Fibroblast of skin of right quadriceps (primary cell): Measurements from ENCODE around the gene TRMT61A.
"Not testable (repeated sequence)": the region's sequence is repeated elsewhere in the genome, so short reads cannot be mapped to it uniquely, and the experiment has no call there.

Source experiments
- DNase-seq: peaks from one replicate; pipeline ENCODE4 v3.0.0-alpha.2; 2013

The TRMT61A gene

DNA sequence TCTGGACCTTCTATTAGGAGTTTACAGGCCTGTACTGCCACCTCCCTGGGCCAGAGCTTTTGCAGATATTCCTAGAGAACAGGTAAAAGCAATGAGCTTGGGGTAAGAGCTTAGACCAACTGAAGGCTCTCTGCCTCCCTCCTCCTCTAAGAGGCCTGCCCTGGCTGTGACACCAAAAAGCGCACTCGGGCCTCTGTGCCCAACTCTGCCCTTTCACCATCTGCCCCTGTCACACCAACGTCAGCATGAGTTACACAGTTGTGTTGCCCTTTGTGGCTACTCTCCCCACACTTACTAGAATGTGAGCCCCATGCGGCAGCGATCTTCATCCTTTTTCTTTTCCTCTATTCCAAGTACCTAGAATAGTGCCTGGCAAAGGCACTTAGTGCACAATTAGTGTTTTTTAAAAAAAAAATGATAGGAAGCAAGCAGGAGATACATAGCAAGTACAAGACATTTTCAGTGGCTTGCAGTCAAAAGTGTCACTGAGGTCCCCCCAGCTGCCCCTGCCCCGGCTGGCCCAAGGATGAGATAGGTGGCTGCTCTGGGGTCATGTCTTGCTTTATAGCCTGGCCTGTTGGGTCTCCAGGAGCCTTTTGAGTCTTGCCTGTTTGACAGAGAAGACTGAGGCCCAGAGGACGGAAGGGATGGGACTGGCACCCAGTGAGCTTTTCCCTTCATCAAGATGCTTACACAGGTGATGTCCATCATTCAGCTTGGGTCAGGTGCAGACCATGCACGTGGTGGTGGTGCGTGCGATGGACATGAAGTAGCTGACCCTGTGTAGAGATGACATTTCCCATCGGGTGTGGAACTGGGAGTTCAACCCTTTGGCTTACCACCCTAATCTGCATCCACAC is 18.9 kb upstream of the TRMT61A start:
- no peak for DNase-seq

DNA sequence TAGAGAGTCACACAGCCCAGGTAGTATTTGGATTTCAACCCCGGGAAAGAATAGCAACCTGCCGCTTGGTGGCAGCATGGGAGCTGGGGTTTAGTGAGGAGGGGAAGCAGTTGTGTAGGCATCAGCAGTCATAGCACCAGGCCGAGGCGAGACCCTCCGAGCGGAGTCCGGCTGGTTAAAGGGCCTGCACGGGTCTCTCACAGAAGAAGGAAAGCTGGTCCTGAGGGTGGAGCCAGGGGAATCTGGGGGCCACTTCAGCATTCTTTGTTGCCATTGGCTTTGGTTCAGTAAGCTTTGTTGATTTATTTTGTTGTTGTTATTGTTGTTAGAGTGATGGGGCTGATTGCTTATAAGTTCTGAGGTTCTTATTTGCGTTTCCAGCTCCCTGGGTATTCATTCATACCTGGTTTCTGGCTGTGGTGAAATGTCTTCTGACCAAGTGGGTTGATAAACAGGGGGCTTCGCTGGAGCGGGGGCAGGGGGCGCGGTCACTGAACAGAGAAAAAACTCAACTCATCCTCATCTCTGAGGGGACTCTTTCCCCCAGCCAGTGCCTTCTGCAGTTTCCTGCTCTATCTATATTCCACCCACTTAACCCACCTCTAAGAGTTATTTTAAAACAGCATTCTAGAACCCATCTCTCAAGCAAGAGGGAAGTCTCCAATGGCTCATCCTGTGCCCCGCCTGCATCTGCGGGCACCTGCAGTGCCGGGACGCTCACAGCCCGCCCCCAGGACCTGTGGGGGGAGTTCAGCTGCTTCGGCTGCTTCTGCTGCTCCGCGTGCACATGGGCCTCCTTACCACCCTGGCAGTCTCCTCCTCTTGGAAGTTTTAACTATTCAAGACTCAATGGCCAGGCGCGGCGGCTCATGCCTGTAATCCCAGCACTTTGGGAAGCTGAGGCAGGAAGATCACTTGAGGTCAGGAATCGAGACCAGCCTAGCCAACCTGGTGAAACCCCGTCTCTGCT is 18.0 kb upstream of the TRMT61A start:
- DNase-seq = no peak

DNA sequence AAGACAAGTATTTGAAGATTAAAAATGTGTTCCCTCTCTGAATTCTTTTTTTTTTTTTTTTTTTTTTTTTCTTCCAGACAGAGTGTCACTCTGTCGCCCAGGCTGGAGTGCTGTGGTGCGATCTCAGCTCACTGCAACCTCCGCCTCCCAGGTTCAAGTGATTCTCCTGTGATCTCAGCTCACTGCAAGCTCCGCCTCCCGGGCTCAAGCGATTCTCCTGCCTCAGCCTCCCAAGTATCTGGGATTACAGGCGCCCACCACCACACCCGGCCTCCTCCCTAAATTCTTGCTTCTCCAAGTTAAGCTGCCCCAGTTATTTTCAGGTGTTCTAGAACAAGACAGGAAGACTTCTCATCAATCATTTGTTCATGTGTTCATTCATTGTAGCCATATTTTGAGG is 16.8 kb upstream of the TRMT61A start:
- not testable (repeated sequence) for DNase-seq

DNA sequence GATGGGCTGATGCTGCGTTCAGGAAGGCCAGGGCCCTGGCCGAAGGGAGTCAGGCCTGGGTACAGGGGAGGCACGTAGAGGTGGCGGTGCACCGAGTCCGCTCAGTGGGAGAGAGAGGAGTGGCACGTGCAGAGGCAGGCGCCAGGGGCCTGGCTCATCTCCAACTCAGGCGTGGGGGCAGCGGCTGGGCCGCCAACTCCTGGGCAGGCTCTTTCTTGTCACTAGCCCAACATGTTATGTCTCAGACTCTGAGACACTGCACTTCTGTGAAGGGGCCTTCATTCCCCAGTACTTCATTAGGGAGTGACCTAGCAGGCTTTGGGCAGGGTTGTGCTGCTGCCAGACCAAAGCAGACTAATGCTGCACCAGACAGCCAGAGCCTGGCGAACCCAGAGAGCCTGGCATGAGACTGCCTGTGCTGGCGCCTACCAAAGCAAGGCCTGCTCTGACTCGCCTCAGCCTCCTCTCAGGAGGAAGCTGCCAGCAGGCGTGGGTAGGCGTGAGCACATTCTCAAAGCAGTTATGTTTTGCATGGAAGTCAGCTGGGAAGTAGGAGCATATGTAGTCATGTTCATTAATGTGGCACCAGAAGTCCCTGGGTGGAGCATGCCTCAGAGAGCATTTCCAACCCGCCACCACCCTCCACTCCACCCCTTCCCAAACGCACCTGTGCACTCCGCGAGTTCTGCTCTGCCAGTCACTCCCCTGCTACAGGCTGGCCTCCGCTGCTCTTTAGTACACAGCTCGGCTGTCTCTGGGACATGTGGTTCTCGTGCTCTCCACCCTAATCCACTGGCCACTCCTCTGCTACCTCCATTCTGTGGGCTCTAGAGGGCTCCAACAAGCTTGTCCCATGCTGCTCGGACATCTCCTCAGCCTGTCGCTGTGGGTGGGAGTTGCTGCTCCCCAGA is 16.0 kb upstream of the TRMT61A start:
- peak; percentile 18 for DNase-seq

DNA sequence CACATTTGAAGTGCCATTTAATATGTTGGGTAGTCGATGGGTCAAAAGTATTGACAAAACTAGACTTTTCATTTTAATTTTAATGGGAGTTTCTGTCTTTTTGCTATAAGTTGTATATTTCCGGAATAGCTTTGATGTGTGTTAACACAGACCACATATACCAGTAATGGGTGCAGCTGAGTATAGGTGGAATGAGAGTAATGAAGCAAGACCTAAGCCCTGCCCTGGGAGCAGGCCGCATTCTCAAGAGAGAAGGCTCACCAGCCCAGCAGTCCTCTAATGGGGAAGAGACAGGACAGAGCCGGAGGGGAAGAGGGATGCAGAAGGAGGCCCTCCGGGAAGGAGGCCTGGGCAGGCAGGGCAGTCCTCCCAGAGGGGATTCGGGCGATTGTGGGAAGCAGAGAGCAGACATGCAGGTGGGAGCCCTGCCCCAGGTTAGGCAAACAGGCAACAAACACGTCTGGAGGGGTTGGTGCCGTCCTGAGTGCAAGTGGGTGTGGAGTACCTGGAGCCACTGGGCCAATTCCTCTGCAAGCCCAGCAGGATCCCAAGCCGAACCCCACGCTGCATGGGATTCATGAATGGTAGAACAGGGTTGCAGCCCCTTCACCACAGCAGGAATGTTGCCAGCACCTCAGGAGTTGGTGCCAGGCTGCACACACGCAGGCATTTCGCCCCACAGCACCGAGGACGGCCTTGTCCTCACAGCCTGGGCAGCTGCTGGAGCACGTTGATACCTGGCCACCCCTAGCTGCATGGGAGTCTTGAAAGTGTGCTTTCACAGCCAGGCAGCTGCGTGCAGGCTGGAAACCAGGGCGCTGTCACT is 14.2 kb upstream of the TRMT61A start:
- DNase-seq = no peak

DNA sequence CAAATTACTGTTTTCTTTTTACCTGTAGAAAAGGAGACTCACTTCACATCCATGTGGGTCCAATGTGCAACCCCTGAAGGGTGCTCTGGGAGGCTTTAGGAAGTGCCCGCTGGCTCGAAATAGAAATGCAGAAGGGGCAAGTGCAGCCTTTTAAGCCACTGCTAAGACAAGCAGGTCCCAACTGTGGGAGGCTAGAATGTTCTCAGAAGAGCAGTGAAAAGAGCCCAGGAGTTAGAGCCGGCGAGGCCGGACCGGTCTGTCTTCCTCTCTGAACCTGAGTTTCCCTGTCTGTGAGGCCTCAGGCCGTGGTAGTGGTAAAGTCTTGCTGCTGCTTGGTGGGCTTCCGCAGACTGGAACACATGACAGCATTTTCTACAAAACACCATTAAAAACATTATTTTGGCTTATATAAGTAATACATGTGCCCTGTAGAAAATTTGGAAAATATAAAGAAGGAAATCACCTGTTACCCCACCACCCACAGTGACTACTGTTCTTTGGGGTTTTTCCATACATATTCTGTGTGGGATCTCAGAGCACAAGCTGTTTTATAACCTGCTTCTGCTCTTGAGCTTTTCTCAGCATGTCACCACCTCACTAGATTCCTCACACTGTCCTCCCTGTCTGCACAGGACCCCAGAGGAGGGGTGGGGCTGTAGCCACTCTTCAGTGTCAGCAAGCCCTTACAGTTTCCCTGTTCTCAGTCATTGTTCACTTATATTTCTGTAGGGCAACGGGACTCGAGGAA is 12.4 kb upstream of the TRMT61A start:
- no peak for DNase-seq

DNA sequence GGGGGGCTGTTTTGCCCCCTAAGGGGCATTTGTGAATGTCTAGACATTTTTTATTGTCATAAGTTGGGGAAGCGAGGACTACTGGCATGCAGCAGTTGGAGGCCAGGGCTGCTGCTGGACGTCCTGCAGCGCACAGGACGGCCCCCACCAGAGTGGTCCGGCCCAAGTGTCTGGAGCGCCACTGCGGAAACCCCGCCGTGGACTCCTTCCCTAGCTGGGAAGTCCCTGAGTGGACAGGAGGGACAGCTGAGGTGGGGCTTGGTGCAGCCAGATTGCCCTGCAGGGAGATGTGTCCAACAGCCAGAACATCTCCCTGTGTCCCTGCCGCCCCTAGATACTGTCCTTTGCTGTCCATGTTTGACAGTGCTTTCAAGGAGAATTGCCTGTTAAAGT is 11.8 kb upstream of the TRMT61A start:
- DNase-seq = no peak

DNA sequence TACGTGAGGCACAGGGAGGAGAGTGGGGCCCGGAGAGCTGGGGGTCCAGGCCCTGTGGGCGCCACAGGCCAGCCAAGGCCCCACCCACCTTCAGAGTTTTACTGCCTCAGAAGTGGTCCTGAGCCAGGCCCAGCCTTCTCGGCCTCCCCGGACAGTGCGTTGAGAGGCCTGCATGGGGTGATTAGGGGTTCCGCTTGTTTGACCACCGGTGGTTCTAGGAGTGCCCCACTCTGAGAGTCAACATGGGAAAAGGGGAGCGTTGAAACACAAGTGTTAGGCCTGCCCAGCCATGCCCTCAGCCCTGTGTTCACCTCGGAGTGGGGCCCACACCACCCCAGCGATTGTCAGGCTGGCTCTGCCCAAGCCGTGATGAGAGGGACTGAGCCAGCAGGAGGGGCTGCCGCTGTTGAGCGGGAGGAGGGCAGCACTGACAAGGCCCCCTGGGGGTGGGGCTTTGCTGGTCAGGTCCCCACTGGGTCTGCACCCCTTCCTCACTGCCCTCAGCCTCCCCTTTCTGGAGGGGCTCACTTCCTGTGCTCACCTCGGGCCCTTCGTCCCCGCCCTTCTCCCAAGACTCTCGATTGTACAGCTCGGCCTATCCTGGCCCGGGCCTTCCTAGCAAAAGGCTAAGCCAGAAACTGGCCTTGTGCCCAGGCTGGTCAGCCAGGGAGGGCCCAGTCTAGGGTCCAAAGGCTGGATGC is 11.1 kb upstream of the TRMT61A start:
- no peak for DNase-seq

DNA sequence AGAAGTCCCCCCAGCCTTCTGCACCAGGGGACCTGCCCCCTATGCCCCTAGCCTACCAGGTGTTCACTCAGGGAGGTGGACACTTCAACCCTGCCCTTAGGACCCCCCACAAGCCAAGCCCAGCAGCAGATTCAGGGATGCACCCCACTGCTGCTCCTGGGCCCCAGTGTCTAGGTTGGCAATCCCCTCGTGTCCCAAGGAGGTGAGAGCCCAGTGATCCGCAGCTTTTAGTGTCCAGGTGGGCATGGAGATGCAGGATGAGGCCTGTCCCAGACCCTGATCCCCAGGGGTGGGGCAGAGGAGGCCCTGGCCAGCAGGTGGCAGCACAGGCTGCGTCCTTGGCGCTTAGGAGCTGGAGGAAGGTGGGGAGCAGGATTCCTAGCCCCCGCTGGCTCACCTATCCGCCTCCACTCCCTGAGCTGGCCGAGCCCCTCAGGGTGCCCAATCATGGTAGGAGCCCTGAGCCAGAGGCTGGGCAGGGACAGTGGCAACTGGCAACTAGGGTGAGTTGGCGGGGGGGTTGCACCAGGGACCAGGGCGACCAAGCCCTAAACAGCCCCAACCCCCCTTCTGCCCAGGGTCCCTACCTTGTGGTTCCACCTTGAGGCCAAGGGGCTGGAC is 10.5 kb upstream of the TRMT61A start:
- DNase-seq = peak; percentile 40

DNA sequence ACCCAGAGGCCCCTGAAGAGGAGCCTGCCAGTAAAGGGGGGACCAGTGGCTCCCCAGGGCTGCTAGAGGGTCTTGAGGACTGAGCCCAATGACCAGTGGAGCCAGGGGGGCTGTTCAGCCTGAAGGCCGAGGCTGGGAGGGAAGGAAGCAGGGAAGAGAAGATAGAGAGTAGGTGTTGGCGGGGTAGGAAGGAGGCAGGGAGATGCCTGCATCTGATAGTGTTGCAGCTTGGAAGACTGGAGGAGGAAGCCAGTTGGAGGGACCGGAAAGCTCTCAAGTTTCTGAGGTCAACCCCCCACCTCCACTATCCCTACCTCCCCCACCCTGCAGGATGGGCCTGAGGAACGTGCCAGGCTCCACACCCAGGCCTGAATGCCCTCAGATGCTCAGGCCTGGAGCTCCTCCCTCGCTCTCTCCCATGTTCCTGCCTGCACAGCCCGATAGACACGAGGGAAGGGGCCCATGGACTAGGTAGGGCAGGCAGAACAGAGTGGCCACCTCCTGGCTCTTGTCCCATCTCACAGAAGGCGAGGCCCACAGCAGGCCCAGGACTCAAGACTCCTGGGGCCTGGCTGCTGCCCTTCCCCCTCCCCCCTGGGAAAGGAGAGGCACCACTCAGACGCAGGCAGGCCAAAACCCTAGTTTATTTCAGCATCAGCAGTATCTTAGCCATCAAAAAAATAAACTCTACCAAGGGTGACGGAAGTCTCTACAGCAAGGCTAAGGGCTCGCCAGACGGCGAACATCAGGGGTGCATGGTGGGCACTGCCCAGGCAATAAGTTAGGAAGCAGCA is 9.8 kb upstream of the TRMT61A start:
- peak; percentile 28 for DNase-seq

DNA sequence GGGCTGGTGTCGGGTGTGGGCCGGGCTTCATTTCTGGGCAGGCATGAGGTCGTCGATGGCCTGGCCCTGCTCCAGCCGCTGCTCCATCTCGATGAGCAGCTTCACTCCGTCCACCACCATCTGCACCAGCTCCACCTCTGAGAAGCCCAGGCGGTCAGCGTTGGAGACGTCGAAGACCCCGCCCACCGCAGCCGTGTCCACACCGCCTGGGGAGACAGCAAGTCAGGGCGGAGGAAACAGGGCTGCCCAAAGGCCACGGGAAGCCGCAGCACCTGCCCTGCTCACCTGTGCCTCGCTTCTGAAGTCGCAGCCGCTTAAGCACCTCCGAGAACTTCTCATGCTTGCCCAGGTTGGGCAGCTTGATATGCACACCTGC is 9.2 kb upstream of the TRMT61A start:
- DNase-seq = no peak

DNA sequence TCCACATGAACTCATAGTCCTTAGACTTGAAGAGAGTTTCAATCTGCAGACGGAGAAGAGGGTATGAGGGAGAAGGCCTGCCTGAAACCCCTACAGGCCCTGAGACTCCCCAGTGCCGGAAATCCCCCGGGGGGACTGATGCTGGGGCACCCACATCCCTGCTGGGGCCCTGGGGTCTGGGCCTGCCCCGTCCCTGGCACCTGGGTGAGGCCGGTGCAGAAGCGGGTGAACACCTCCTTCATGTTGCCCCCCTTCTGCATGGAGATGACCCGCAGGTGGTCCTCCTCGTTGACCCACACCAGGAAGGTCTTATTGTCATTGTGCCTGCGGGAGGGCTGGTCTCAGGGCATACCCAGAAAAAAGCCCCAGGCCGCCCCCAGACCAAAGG is 8.7 kb upstream of the TRMT61A start:
- no peak for DNase-seq

DNA sequence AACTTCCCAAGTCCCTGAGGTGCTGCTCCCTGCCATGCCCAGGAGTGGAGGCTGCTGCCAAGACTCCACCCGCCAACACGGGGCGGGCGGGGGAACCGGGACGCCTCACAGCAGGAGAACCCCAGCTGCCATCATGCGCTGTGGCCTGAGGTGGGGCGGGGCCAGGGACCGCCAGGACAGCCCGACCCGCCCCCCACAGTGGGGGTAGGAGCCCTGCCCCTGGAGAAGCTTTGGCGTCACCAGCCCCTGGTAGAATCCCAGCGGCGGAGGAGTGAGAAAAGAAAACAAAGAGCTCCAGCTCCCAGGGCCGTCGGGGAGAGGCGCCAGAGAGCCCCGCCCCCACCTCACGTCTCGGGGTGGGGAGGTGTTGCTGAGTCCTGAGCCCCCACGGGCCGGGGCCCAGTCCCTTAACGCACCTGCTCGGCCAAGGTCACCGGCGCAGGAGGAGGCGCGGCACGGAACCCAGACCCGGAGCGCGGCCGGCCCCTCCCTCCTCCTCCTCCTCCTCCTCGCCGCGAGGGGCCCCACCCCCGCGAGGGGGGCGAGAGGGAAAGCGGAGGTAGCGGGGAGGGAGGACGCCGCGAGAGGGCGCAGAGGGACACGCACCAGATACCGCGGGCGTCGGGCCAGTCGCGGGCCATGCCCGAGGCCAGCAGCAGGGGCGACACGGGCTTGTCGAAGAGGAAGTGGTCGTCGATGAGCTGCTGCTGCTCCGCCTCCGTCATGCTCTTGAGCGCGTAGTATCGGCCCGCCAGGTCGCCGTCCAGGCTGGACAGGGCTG is 8.1 kb upstream of the TRMT61A start:
- DNase-seq = peak; percentile 56

DNA sequence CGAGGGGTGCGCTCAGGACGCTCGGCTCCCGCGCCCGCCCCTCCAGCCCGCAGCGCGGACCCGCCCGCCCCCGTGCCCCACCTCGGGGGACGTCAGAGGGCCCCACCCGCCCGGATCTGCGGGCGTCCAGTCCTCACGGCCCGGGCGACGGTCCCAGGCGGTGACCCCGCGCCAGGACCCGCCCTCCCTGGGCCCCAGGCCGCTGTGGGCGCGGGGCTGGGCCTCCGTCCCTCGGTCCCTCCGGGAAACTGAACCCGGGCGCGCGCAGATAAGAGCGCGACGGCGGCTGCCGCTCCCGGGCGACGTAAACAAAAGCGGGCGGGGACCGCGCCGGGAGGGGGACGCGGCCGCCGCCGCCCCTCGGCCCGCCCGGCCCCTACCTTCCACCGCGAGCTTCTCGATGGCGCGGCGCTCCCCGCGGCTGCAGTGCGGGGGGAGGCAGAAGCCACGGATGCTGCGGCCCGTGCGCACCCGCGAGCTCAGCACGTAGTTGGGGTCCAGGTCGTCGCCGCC is 7.5 kb upstream of the TRMT61A start:
- DNase-seq = no peak

DNA sequence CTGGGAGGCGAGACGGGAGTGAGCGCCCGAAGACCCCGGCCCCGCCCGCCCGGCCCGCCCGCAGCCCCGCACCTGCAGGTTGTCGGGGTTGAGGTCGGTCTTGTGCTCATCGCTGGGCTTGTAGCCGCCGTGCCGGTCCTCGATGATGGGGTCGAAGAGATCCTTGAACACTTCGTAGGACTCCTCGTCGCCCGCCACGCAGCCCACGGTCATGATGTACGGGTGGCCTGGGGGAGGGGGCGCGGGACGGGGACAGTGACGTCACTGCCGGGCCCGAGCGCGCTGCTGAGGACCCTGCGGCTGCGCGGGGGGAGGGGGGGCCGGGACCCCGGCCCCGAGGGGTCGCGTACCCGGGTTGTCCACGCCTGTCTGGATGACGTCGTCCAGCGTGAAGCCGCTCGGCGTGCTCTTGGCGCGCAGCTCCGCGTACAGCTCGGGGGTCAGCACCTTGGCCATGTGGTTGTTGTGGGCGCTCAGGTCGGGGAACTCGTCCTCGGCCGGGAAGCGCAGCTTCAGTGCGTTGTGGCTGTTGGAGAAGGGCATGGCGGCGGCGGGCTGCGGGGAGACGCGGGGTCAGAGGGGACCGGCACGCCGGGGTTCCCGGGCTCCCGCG is 6.9 kb upstream of the TRMT61A start:
- DNase-seq = no peak

DNA sequence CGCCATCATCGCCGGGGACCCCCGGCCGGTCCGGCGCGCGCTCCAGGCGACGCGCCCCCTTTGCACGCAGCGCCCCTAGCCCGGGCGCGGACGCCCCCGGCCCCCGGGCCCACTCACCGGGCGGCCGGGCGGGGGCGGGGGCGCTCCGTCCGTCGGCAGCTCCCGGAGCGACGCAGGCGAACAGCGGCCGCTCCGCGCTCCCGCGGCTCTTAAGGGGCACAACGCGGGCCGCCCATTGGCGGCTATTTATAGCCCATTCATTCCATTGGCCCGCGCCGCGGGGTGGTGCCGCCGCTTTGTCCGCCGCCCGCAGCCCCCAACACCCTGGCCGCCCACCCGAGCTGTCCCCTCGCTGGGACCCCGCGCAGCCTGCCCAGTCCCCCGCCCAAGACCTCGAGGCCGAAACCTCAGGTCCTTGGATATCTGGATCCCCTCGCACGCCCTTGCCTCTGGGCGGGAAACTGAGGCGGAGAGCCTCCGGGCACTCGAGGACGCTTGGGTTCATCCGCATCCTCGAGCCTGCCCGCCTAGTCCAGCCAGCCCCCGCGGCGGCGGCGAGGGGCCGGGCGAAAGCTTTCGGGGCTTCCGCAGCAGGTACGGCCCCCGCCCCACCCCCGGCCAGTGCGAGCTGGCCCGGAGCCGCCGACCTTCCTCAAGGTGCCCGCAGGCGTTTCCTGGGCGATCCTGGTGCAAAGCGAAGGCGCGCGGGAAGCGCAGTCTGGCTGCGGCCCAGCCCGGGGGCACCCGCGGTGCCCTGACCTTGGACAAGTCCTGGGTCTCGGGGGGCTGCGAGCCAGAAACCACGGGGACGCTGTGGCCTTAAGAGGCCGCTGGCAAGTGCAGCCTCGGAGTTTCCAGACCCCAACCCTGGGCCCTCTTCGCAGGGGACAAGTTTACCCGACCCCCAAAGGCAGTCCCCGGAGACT is 6.1 kb upstream of the TRMT61A start, which contains the start of gene CKB:
Gene CKB, minus strand, starts transcription at position 182 of the 926 bp plus-strand sequence. CDS start 337 bp downstream, outside the sequence.
- peak; percentile 45 for DNase-seq
